Testis (tissue), 3 donors: Measurements from ENCODE around the gene TMEM86A. TPM values are rescaled to one million over a fixed set of nuclear protein-coding genes. Genes with fewer than 3 reads are reported as not detected.

Experiments
- DNase-seq: peaks from one replicate; pipeline ENCODE4 v3.0.0-alpha.2; 2019
- H3K27ac ChIP-seq, 2 donors: fragments of 200-600 bp; sonication (generic); one replicate each; pipeline ENCODE4 v1.5.1; 2019
- H3K27me3 ChIP-seq: fragments of 200-600 bp; sonication (generic); one replicate; pipeline ENCODE4 v1.5.1; 2019
- H3K36me3 ChIP-seq: fragments of 200-600 bp; sonication (generic); one replicate; pipeline ENCODE4 v1.5.1; 2017; ENCODE audit warnings: low read depth; ENCODE audit errors: missing control alignments
- H3K4me1 ChIP-seq: fragments of 200-600 bp; sonication (generic); one replicate; pipeline ENCODE4 v1.5.1; 2019
- H3K4me3 ChIP-seq, 2 donors: fragments of 200-600 bp; sonication (generic); one replicate each; pipeline ENCODE4 v1.5.1; 2017 to 2019
- H3K9me3 ChIP-seq: fragments of 200-600 bp; sonication (generic); one replicate; pipeline ENCODE4 v1.5.1; 2017
- POLR2A ChIP-seq: fragments of 450-650 bp; IDR thresholded peaks from one replicate; pipeline ENCODE4 v1.6.1; 2017; ENCODE audit warnings: antibody characterized with exemption, mild to moderate bottlenecking, moderate library complexity
- WGBS, 2 donors: methylation state at CpG; one replicate each; pipeline ENCODE4 v1.1.5; 2018; 5-methylcytosine and 5-hydroxymethylcytosine counted together
- intact Hi-C: fragments of 100-400 bp; cut with DNase I; formaldehyde crosslinking; loops from one replicate; pipeline ENCODE4 v1.15.1; 2023; ENCODE audit warnings: low total_unique reads
- polyA plus RNA-seq: library from polyadenylated mRNA; stranded (reverse); fragments of 350-450 nt; fragmentation: Illumina TruSeq; extraction: RNeasy Lipid Tissue Mini Kit (QIAGEN cat#74804); gene quantifications from one replicate; pipeline ENCODE4 v1.2.3, GENCODE V29; 2014; ENCODE audit warnings: low read depth, low replicate concordance; ENCODE audit not compliant: insufficient read depth
- total RNA-seq, 2 donors: library from RNA; depleted of rRNA; stranded (reverse); fragments of >200 nt; gene quantifications; one replicate each; pipeline ENCODE4 v1.2.3, GENCODE V29; 2016
- TF ChIP-seq, protein P1 (sequence below), 3 experiments: fragments of 450-650 bp in 2 of 3; fragments of 200-600 bp in 1 of 3; sonication (generic) in 1 of 3; IDR thresholded peaks; one replicate each; pipeline ENCODE4 v1.5.1; 2016 to 2019; ENCODE audit warnings: antibody characterized with exemption in 3 of 3, mild to moderate bottlenecking in 2 of 3, moderate library complexity in 1 of 3

TMEM86A gene
- total and polyA plus RNA-seq, 3 donors from 2014 or later, result 5.8 to 8.3 (median 6.1) TPM

DNA sequence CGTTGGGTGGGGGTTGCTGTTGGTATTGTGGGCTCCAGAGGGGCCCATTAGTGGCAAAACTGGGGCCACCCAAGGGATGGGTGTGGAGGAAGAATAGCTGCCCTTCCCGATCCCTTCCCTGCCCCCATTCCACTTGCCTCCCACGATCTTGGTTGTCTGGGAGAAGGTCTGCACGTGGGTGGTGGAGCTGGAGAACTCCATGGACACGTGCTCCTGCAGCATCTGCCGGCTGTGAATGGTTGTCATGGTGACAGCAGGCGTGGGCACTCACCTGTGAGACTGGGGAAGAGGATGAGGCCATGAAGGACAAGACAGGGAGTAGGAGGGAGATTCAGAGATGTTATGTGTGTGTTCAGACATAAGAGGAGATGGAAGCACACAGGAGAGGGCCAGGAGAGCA lies 25.4 kb downstream of the TMEM86A start:
- 47 to 61% methylated on average over 7 of the region's 7 CpGs for whole genome bisulfite sequencing, 2 donors
- H3K27me3 ChIP-seq, result no peaks in the 10 kb centered on the region
- H3K4me3 ChIP-seq, result no peak overlapping the region
- no peak overlapping the region for H3K27ac ChIP-seq
- no peaks in the 10 kb centered on the region for H3K36me3 ChIP-seq
- no peak for TF ChIP-seq POLR2A
- TF ChIP-seq, protein P1, sequence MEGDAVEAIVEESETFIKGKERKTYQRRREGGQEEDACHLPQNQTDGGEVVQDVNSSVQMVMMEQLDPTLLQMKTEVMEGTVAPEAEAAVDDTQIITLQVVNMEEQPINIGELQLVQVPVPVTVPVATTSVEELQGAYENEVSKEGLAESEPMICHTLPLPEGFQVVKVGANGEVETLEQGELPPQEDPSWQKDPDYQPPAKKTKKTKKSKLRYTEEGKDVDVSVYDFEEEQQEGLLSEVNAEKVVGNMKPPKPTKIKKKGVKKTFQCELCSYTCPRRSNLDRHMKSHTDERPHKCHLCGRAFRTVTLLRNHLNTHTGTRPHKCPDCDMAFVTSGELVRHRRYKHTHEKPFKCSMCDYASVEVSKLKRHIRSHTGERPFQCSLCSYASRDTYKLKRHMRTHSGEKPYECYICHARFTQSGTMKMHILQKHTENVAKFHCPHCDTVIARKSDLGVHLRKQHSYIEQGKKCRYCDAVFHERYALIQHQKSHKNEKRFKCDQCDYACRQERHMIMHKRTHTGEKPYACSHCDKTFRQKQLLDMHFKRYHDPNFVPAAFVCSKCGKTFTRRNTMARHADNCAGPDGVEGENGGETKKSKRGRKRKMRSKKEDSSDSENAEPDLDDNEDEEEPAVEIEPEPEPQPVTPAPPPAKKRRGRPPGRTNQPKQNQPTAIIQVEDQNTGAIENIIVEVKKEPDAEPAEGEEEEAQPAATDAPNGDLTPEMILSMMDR (IDR thresholded peaks at IDR 0.05), result no peak
- intact Hi-C loops, result no loop called here
- H3K9me3 ChIP-seq, result no peaks in the 10 kb centered on the region
- no peak for DNase-seq
- peaks cover 3% of the 10 kb centered on the region for H3K4me1 ChIP-seq

DNA sequence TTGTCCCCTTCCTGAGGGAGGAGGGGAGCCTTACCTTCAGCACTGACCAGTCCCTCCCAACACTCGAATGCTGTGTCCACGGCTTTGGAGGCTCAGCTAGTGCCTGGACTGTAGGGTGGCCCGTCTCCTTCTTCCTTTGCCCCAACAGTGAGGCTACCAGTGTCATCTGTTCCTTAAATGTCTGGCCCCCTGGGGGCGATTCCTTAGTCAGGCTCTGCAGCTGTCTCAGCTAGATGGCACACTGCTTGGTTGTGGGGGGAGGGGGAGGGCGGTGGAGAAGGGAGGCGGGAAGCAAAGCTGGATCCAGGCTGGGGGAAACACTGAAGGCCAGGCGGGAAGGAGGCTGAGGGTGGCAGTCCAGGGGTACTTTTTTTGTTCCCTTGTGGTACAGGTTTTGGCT lies 27.5 kb downstream of the TMEM86A start, which contains the start of gene IGSF22:
IGSF22 (minus strand) TSS at position 149 of the 400 bp plus-strand sequence. CDS start 1,952 bp downstream, outside the sequence.
- 83 to 85% methylated on average over 7 of the region's 7 CpGs for WGBS, 2 donors
- TF ChIP-seq, protein P1 (IDR thresholded peaks at IDR 0.05), result no peak
- no peak for TF ChIP-seq POLR2A

DNA sequence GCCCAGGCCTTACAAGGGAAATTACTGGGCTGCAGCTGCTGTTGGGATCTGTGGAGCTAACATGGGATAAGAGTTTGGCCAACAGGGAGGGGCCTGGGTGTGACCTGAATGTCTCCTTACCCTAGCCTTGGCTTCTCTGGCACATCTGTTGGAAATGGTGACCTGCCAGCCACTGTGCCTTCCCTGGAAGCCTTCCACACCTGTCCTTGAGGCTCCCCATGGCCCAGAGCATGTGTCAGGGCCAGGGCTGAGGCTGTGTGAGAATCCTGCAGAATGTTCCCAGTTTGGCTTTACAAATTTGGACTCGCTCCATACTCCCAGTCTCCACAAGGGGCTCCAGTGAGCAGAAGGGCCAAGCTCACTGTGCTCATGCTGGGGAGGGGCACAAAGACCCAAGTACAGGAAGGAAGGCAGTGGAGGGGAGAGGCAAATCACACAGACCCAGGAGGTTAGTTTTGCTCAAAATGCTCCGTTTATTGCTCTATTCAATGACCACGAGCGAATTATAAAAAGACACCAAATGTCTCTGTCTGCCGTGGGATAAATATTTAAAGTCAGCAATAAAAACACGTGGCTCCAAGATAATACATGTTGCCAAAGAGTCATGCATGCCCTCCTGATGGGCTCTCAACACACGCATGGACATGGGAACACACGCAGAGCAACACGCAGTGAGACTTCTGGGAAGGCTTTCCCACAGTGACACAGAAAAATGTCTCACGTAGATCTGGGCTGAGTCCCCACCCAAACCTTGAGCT lies 29.1 kb downstream of the TMEM86A start:
- no peaks in the 10 kb centered on the region for H3K36me3 ChIP-seq
- no peak overlapping the region for H3K4me3 ChIP-seq
- H3K4me1 ChIP-seq, result no peaks in the 10 kb centered on the region
- no peak for TF ChIP-seq POLR2A
- TF ChIP-seq, protein P1 (IDR thresholded peaks at IDR 0.05), result peak in 2 of 3 experiments; percentile 56 to 65
- H3K27me3 ChIP-seq, result no peaks in the 10 kb centered on the region
- WGBS, 2 donors, result 71 to 72% methylated on average over 10 of the region's 10 CpGs
- intact Hi-C loops, result no loop called here
- peak; percentile 26 for DNase-seq
- no peak overlapping the region for H3K27ac ChIP-seq
- no peaks in the 10 kb centered on the region for H3K9me3 ChIP-seq

More for the DNA sequence above, 27.5 kb downstream of the TMEM86A start, which contains the start of gene IGSF22:
- Histone ChIP-seq H3K4me3 (no peak within 1 kb of the TSS), H3K36me3 (no peaks in the 10 kb centered on the region), H3K9me3 (no peaks in the 10 kb centered on the region), H3K27ac (no peak within 1 kb of the TSS), H3K4me1 (peaks cover 3% of the 10 kb centered on the region), H3K27me3 (no peaks in the 10 kb centered on the region)
- DNase-seq, result no peak
- intact Hi-C loops, result no loop called here

DNA sequence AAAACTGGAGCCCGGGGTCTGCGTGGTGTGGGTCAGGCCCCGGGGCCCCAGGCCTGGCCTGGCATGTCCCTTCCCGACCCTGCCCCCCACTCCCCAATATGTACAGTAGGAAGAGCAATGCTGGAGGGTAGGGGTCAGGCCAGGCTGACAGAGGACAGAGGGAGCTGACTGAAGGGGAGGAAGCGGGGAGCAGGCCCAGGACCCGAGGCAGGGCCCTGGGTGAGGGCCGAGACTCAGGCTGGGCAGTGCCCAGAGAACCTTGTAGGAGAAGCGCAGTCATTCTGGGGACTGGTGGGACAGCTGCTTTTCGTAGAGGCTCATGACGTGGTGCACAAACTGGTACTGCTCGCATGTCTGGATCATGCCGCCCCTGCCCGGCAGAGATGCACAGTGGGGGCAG lies 30.1 kb downstream of the TMEM86A start:
- intact Hi-C loops, result no loop called here
- TF ChIP-seq, protein P1 (IDR thresholded peaks at IDR 0.05), result no peak
- no peak for TF ChIP-seq POLR2A

More for the DNA sequence above, 30.1 kb downstream of the TMEM86A start:
- H3K36me3 ChIP-seq, result no peaks in the 10 kb centered on the region
- no peak for DNase-seq
- WGBS, 2 donors, result 93 to 98% methylated on average over 12 to 13 of the region's 13 CpGs
- H3K9me3 ChIP-seq, result no peaks in the 10 kb centered on the region
- no peak overlapping the region for H3K4me3 ChIP-seq
- no peak overlapping the region for H3K27ac ChIP-seq
- no peaks in the 10 kb centered on the region for H3K27me3 ChIP-seq
- no peaks in the 10 kb centered on the region for H3K4me1 ChIP-seq
